Stromal cell of bone marrow (primary cell): Measurements from ENCODE around the gene ATP2A2.
"Not testable (repeated sequence)": the region's sequence is repeated elsewhere in the genome, so short reads cannot be mapped to it uniquely, and the experiment has no call there.

ENCODE experiments used
- DNase-seq: peaks from one replicate; pipeline ENCODE4 v3.0.0-alpha.2; 2012; ENCODE audit warnings: low read depth

ATP2A2 gene

GRCh38 chr12:110301065-110301806, 20.2 kb downstream of the ATP2A2 start:
- DNase-seq, result no peak

GRCh38 chr12:110304061-110304551, 23.1 kb downstream of the ATP2A2 start:
- no peak for DNase-seq

GRCh38 chr12:110307372-110307771, 26.3 kb downstream of the ATP2A2 start:
- no peak for DNase-seq

- DNase-seq, result no peak
Measured at GRCh38 chr12:110310763-110311162, 29.7 kb downstream of the ATP2A2 start.

GRCh38 chr12:110311903-110312302, 30.9 kb downstream of the ATP2A2 start:
- DNase-seq, result no peak

GRCh38 chr12:110312581-110313360, 31.7 kb downstream of the ATP2A2 start:
- peak; percentile 25 for DNase-seq

GRCh38 chr12:110314308-110314707, 33.3 kb downstream of the ATP2A2 start:
- DNase-seq, result no peak

- peak; percentile 76 for DNase-seq
Measured at GRCh38 chr12:110316861-110317260, 35.8 kb downstream of the ATP2A2 start.

GRCh38 chr12:110317911-110318310, 36.9 kb downstream of the ATP2A2 start:
- peak; percentile 62 for DNase-seq

GRCh38 chr12:110320550-110320949, 39.5 kb downstream of the ATP2A2 start:
- no peak for DNase-seq

- DNase-seq, result no peak
Measured at GRCh38 chr12:110329710-110330109, 48.7 kb downstream of the ATP2A2 start.

GRCh38 chr12:110330124-110330523, 49.1 kb downstream of the ATP2A2 start:
- DNase-seq, result no peak

- no peak for DNase-seq
Measured at GRCh38 chr12:110330544-110330943, 49.5 kb downstream of the ATP2A2 start.

- DNase-seq, result no peak
Measured at GRCh38 chr12:110333201-110333600, 52.2 kb downstream of the ATP2A2 start.

- DNase-seq, result no peak
Measured at GRCh38 chr12:110335481-110336045, 54.5 kb downstream of the ATP2A2 start.

GRCh38 chr12:110337912-110338710, 57.1 kb downstream of the ATP2A2 start:
- DNase-seq, result no peak

- no peak for DNase-seq
Measured at GRCh38 chr12:110338754-110339153, 57.7 kb downstream of the ATP2A2 start.

GRCh38 chr12:110339184-110339952, 58.3 kb downstream of the ATP2A2 start:
- DNase-seq, result no peak

GRCh38 chr12:110340261-110340660, 59.2 kb downstream of the ATP2A2 start:
- not testable (repeated sequence) for DNase-seq

- DNase-seq, result no peak
Measured at GRCh38 chr12:110340706-110341105, 59.7 kb downstream of the ATP2A2 start.

GRCh38 chr12:110342157-110342556, 61.1 kb downstream of the ATP2A2 start:
- no peak for DNase-seq
